Measurements from ENCODE around the gene CDH22.

The CDH22 gene

GRCh38 chr20:46148313-46149208, 159.7 kb downstream of the CDH22 start:
- no peak for TF ChIP-seq CTCF (IDR thresholded peaks at IDR 0.05; ENCODE audit: unreplicated experiment in 3 of 3)
- Mint-ChIP-seq H3K27me3 (ENCODE audit: low read depth) (peaks cover 44% of the 10 kb centered on the region), H3K9me3 (no peaks in the 10 kb centered on the region), H3K36me3 (ENCODE audit: low read depth) (no peaks in the 10 kb centered on the region), H3K4me1 (no peaks in the 10 kb centered on the region), H3K27ac (no peak overlapping the region), H3K4me3 (no peak overlapping the region)

DNA sequence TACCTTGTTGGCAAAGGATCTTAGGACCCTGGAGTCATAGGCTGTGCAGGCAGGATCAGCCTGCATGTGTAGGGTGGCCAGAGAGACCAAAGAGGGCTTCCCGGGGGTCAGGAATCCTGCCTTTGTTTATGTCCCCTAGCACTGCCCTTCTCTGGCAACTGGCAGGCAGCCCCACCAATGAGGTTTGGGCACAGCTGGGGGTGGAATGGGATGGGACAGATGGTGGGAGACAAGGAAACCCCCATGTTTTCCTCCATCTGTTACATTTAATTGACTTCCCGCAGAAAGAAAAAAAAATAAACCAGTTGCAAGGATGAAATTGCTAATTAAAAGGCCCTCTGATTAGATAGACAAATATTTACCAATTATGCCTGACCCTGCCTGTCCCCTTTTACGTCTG, 162.6 kb downstream of the CDH22 start:
- Mint-ChIP-seq H3K4me1 (peaks cover 15% of the 10 kb centered on the region), H3K4me3 (no peak overlapping the region), H3K36me3 (ENCODE audit: low read depth) (no peaks in the 10 kb centered on the region), H3K27me3 (ENCODE audit: low read depth) (peaks cover 63% of the 10 kb centered on the region), H3K27ac (no peak overlapping the region), H3K9me3 (no peaks in the 10 kb centered on the region)
- TF ChIP-seq CTCF (IDR thresholded peaks at IDR 0.05; ENCODE audit: unreplicated experiment in 3 of 3), result no peak

GRCh38 chr20:46144432-46145025, 163.8 kb downstream of the CDH22 start:
- no peaks in the 10 kb centered on the region for H3K9me3 Mint-ChIP-seq
- TF ChIP-seq CTCF (IDR thresholded peaks at IDR 0.05; ENCODE audit: unreplicated experiment in 3 of 3), result no peak
- no peak overlapping the region for H3K27ac Mint-ChIP-seq
- H3K36me3 Mint-ChIP-seq (ENCODE audit: low read depth), result no peaks in the 10 kb centered on the region
- peaks cover 25% of the 10 kb centered on the region for H3K4me1 Mint-ChIP-seq
- H3K27me3 Mint-ChIP-seq (ENCODE audit: low read depth), result peaks cover 70% of the 10 kb centered on the region
- peak overlapping the region in 1 of 3 experiments; percentile 35 for H3K4me3 Mint-ChIP-seq

DNA sequence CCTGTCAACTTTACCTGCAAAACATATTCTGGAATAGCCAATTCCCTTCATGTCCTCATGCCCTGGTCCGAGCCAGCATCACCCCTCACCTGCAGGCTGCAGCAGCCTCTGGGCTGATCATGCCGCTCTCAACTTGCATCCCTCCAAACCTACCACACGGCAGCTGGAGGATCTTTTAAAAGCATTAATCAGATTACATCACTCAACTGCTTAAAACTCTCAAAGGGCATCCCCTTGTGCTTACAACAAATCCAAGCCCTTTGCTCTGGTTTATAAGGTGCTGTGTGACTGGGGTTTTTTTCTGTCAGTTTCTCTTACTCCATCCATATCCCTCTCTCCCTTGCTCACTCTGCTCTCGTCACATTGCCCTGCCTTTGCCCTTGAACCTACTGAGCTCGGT, 166.2 kb downstream of the CDH22 start:
- H3K4me3 Mint-ChIP-seq, result peak overlapping the region in 2 of 3 experiments; percentile 1 to 48
- peaks cover 63% of the 10 kb centered on the region for H3K27me3 Mint-ChIP-seq (ENCODE audit: low read depth)
- no peak overlapping the region for H3K27ac Mint-ChIP-seq
- H3K9me3 Mint-ChIP-seq, result no peaks in the 10 kb centered on the region
- peaks cover 36% of the 10 kb centered on the region for H3K4me1 Mint-ChIP-seq
- TF ChIP-seq CTCF (IDR thresholded peaks at IDR 0.05; ENCODE audit: unreplicated experiment in 3 of 3), result no peak
- no peaks in the 10 kb centered on the region for H3K36me3 Mint-ChIP-seq (ENCODE audit: low read depth)

DNA sequence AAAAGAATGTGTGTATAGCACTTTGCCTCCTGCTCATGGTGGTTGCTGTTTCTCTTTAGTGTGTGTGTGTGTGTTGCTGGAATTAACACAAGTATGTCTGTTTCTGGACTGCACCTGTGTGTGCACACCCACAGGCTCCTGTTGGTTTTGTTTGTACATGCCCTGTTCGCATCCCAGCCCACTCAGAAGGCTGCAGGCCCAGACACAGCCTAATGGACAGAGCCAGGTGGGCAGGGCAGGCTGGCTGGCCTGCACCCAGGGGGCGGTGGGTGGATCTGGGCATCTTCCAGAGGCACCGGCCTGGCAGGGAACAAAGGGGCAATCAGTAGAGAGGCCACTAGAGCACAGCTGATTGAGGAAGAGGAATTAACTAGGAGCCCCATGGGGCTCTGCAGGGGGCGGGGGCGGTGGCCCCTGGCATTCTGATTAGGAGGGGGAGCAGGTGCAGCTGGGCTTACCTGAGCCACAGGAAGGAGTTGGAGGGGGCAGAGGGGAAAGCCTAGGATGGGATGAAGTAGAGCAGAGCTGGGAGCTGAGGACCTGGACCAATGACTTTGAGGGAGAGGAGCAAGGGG, 168.3 kb downstream of the CDH22 start:
- TF ChIP-seq CTCF (IDR thresholded peaks at IDR 0.05; ENCODE audit: unreplicated experiment in 3 of 3), result no peak
- no peaks in the 10 kb centered on the region for H3K9me3 Mint-ChIP-seq
- H3K4me3 Mint-ChIP-seq, result peak overlapping the region in 1 of 3 experiments; percentile 4
- H3K4me1 Mint-ChIP-seq, result peaks cover 44% of the 10 kb centered on the region
- peak overlapping the region in 2 of 3 experiments; percentile 34 to 46 for H3K27ac Mint-ChIP-seq
- H3K27me3 Mint-ChIP-seq (ENCODE audit: low read depth), result peaks cover 72% of the 10 kb centered on the region
- H3K36me3 Mint-ChIP-seq (ENCODE audit: low read depth), result no peaks in the 10 kb centered on the region

Measured in nephron (organoid).